HepG2 (cell line): Measurements from ENCODE around the gene CNNM2. TPM values are rescaled to one million over a fixed set of nuclear protein-coding genes. Genes with fewer than 3 reads are reported as not detected.

Experiments
- AHR ChIP-seq: IDR thresholded peaks from 2 replicates; pipeline ENCODE4 v1.6.1; 2018; ENCODE audit warnings: missing genetic modification reagents, missing compliant biosample characterization
- CBX2 ChIP-seq, 2 experiments: fragments of 200-600 bp in 1 of 2; sonication (generic); formaldehyde crosslinking in 1 of 2; IDR thresholded peaks; 2 replicates each; pipeline versions ENCODE4 v1.7.0 to v1.8.1; 2018 to 2022; ENCODE audit warnings: low read depth in 2 of 2, low read length in 1 of 2, mild to moderate bottlenecking in 1 of 2, missing genetic modification reagents in 1 of 2
- HMG20A ChIP-seq: IDR thresholded peaks from 2 replicates; pipeline ENCODE4 v1.6.1; 2016; ENCODE audit warnings: borderline replicate concordance
- KAT7 ChIP-seq: IDR thresholded peaks from 2 replicates; pipeline ENCODE4 v1.6.1; 2018; ENCODE audit warnings: borderline replicate concordance, missing compliant biosample characterization
- NFATC3 ChIP-seq: sonication (generic); formaldehyde crosslinking; IDR thresholded peaks from 2 replicates; pipeline ENCODE4 v1.5.1; 2020; ENCODE audit warnings: mild to moderate bottlenecking, missing genetic modification reagents
- PHB2 ChIP-seq: fragments of 450-650 bp; IDR thresholded peaks from 2 replicates; pipeline ENCODE4 v1.6.1; 2018; ENCODE audit not compliant: partially characterized antibody
- RAD21 ChIP-seq: fragments of 450-650 bp; formaldehyde crosslinking; IDR thresholded peaks from 2 replicates; pipeline ENCODE4 v1.5.0; 2020; ENCODE audit warnings: mild to moderate bottlenecking
- RFXANK ChIP-seq: IDR thresholded peaks from 2 replicates; pipeline ENCODE4 v1.6.1; 2016
- SMARCE1 ChIP-seq: fragments of 450-650 bp; IDR thresholded peaks from 2 replicates; pipeline ENCODE4 v1.6.1; 2017; ENCODE audit warnings: borderline replicate concordance
- STAG1 ChIP-seq: sonication (generic); formaldehyde crosslinking; IDR thresholded peaks from 2 replicates; pipeline ENCODE4 v1.4.0; 2020; ENCODE audit warnings: missing genetic modification reagents
- TGIF2 ChIP-seq: IDR thresholded peaks from 2 replicates; pipeline ENCODE4 v1.6.1; 2016; ENCODE audit warnings: control low read depth, missing compliant biosample characterization
- ZNF234 ChIP-seq: sonication (generic); formaldehyde crosslinking; conservative IDR thresholded peaks from 2 replicates; pipeline ENCODE4 v1.5.1; 2020; ENCODE audit warnings: mild to moderate bottlenecking, missing genetic modification reagents
- ZNF350 ChIP-seq: sonication (generic); formaldehyde crosslinking; IDR thresholded peaks from 2 replicates; pipeline ENCODE4 v1.4.0; 2020; ENCODE audit warnings: mild to moderate bottlenecking, low read depth, missing genetic modification reagents, borderline replicate concordance
- ZNF383 ChIP-seq: sonication (generic); formaldehyde crosslinking; IDR thresholded peaks from 2 replicates; pipeline ENCODE4 v1.4.0; 2020; ENCODE audit warnings: missing genetic modification reagents, mild to moderate bottlenecking, borderline replicate concordance
- ZNF761 ChIP-seq: sonication (generic); formaldehyde crosslinking; conservative IDR thresholded peaks from 2 replicates; pipeline ENCODE4 v1.4.0; 2020; ENCODE audit warnings: mild to moderate bottlenecking, missing genetic modification reagents
- polyA plus RNA-seq, 8 experiments: library from polyadenylated mRNA; depleted of rRNA in 3 of 8; stranded (reverse) in 7 of 8; unstranded in 1 of 8; fragments of >200 nt; fragmentation: Illumina TruSeq in 4 of 8; extraction: Trizol in 4 of 8; gene quantifications; 2 replicates each; pipeline versions ENCODE4 v1.2.1 to v1.2.3, GENCODE V29; 2011 to 2016; ENCODE audit warnings: low read depth in 4 of 8, missing spikeins in 1 of 8, mixed read lengths in 1 of 8; ENCODE audit not compliant: insufficient read depth in 1 of 8
- total RNA-seq, 5 experiments: library from RNA; depleted of rRNA; stranded (reverse); fragments of >200 nt; fragmentation: Illumina TruSeq; extraction: Trizol; gene quantifications; 2 replicates each; pipeline ENCODE4 v1.2.3, GENCODE V29; 2016; ENCODE audit warnings: low read depth in 1 of 5
- TF ChIP-seq, protein P1 (sequence below): sonication (generic); formaldehyde crosslinking; IDR thresholded peaks from 2 replicates; pipeline ENCODE4 v1.4.0; 2020; ENCODE audit warnings: missing genetic modification reagents
- TF ChIP-seq, protein P2 (sequence below): IDR thresholded peaks from 2 replicates; pipeline ENCODE4 v1.6.1; 2016; ENCODE audit warnings: missing compliant biosample characterization, missing genetic modification reagents, borderline replicate concordance
- TF ChIP-seq, protein P3 (sequence below): IDR thresholded peaks from 2 replicates; pipeline ENCODE4 v1.6.1; 2016; ENCODE audit warnings: mild to moderate bottlenecking, missing biosample characterization, missing genetic modification reagents
- TF ChIP-seq, protein P4 (sequence below), 2 experiments: sonication (generic) in 1 of 2; formaldehyde crosslinking in 1 of 2; IDR thresholded peaks; 2 replicates each; pipeline versions ENCODE4 v1.6.1 to v1.9.0; 2014 to 2022; ENCODE audit warnings: antibody characterized with exemption in 1 of 2, borderline replicate concordance in 1 of 2, inconsistent platforms in 1 of 2, low read depth in 1 of 2, missing genetic modification reagents in 1 of 2

The CNNM2 gene
- total and polyA plus RNA-seq, 2 of the 13 experiments (the other 11 are each of a cell fraction or from before 2014, with no cell fraction given), result 7.1 to 9.0 TPM

DNA sequence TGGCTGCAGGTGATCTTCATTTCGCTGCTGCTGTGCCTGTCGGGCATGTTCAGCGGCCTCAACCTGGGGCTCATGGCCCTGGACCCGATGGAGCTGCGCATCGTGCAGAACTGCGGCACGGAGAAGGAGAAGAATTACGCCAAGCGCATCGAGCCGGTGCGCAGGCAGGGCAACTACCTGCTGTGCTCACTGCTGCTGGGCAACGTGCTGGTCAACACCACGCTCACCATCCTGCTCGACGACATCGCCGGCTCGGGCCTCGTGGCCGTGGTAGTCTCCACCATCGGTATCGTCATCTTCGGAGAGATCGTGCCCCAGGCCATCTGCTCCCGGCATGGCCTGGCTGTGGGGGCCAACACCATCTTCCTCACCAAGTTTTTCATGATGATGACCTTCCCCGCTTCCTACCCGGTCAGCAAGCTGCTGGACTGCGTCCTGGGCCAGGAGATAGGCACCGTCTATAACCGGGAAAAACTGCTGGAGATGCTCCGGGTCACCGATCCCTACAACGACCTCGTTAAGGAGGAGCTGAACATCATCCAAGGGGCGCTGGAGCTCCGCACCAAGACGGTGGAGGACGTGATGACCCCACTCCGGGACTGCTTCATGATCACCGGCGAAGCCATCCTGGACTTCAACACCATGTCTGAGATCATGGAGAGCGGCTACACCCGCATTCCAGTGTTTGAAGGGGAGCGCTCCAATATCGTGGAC is 1.3 kb downstream of the CNNM2 start (continued):
- TF ChIP-seq, protein P1, sequence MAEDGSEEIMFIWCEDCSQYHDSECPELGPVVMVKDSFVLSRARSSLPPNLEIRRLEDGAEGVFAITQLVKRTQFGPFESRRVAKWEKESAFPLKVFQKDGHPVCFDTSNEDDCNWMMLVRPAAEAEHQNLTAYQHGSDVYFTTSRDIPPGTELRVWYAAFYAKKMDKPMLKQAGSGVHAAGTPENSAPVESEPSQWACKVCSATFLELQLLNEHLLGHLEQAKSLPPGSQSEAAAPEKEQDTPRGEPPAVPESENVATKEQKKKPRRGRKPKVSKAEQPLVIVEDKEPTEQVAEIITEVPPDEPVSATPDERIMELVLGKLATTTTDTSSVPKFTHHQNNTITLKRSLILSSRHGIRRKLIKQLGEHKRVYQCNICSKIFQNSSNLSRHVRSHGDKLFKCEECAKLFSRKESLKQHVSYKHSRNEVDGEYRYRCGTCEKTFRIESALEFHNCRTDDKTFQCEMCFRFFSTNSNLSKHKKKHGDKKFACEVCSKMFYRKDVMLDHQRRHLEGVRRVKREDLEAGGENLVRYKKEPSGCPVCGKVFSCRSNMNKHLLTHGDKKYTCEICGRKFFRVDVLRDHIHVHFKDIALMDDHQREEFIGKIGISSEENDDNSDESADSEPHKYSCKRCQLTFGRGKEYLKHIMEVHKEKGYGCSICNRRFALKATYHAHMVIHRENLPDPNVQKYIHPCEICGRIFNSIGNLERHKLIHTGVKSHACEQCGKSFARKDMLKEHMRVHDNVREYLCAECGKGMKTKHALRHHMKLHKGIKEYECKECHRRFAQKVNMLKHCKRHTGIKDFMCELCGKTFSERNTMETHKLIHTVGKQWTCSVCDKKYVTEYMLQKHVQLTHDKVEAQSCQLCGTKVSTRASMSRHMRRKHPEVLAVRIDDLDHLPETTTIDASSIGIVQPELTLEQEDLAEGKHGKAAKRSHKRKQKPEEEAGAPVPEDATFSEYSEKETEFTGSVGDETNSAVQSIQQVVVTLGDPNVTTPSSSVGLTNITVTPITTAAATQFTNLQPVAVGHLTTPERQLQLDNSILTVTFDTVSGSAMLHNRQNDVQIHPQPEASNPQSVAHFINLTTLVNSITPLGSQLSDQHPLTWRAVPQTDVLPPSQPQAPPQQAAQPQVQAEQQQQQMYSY (CRISPR knock-in tag), result no peak; the same call in 1 of the 2 replicates
- TF ChIP-seq ZNF350 (CRISPR knock-in tag) (no peak), STAG1 (CRISPR knock-in tag) (peak; percentile 33; the same call in 1 of the 2 replicates), CBX2 (IDR thresholded peaks at IDR 0.05; ENCODE audit: low read depth, low read length) (no peak), CBX2 (CRISPR knock-in tag; IDR thresholded peaks at IDR 0.05; ENCODE audit: low read depth) (no peak), KAT7 (CRISPR knock-in tag) (no peak), ZNF383 (CRISPR knock-in tag) (no peak), PHB2 (no peak), RAD21 (CRISPR knock-in tag) (no peak), ZNF234 (CRISPR knock-in tag) (no peak), SMARCE1 (no peak), RFXANK (CRISPR knock-in tag) (no peak), NFATC3 (CRISPR knock-in tag) (no peak), AHR (CRISPR knock-in tag) (no peak), HMG20A (CRISPR knock-in tag) (no peak), TGIF2 (CRISPR knock-in tag) (peak; percentile 64; the same call in 1 of the 2 replicates), ZNF761 (CRISPR knock-in tag) (no peak)
- TF ChIP-seq, protein P2, sequence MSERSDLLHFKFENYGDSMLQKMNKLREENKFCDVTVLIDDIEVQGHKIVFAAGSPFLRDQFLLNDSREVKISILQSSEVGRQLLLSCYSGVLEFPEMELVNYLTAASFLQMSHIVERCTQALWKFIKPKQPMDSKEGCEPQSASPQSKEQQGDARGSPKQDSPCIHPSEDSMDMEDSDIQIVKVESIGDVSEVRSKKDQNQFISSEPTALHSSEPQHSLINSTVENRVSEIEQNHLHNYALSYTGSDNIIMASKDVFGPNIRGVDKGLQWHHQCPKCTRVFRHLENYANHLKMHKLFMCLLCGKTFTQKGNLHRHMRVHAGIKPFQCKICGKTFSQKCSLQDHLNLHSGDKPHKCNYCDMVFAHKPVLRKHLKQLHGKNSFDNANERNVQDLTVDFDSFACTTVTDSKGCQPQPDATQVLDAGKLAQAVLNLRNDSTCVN, result no peak
- TF ChIP-seq, protein P3, sequence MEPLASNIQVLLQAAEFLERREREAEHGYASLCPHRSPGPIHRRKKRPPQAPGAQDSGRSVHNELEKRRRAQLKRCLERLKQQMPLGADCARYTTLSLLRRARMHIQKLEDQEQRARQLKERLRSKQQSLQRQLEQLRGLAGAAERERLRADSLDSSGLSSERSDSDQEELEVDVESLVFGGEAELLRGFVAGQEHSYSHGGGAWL (CRISPR knock-in tag), result peak; percentile 88
- TF ChIP-seq, protein P4, sequence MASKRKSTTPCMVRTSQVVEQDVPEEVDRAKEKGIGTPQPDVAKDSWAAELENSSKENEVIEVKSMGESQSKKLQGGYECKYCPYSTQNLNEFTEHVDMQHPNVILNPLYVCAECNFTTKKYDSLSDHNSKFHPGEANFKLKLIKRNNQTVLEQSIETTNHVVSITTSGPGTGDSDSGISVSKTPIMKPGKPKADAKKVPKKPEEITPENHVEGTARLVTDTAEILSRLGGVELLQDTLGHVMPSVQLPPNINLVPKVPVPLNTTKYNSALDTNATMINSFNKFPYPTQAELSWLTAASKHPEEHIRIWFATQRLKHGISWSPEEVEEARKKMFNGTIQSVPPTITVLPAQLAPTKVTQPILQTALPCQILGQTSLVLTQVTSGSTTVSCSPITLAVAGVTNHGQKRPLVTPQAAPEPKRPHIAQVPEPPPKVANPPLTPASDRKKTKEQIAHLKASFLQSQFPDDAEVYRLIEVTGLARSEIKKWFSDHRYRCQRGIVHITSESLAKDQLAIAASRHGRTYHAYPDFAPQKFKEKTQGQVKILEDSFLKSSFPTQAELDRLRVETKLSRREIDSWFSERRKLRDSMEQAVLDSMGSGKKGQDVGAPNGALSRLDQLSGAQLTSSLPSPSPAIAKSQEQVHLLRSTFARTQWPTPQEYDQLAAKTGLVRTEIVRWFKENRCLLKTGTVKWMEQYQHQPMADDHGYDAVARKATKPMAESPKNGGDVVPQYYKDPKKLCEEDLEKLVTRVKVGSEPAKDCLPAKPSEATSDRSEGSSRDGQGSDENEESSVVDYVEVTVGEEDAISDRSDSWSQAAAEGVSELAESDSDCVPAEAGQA (IDR thresholded peaks at IDR 0.05; ENCODE audit: low read depth), result no peak
- TF ChIP-seq, protein P4 (CRISPR knock-in tag; IDR thresholded peaks at IDR 0.05; ENCODE audit: borderline replicate concordance), result no peak
